ENCODE measurements around the gene MTUS2.

The MTUS2 gene

DNA sequence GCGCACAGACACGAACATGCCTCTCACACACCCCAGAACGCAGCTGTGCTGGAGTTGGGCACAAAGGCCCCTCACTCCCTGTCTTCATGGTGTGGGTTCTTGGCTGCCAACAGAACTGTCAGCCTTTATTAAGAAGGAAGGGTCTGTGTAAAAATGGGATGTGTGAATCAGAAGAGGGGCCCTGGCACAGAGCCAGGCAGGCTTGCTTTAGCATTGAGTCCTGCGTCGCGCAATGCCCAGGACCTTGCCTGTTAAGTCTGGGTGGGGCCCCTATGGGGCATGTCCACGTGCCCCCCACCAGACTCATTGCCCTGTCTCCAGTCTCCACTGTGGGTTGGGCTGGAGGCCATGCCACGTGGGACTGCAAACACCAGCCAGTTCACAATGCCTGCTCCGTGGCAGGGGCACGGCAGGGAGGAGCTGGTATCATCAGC is 690.5 kb downstream of the MTUS2 start:
- no peak for DNase-seq
- H3K4me1 ChIP-seq (ENCODE audit: insufficient read depth, low read length): no peaks in the 10 kb centered on the region

DNA sequence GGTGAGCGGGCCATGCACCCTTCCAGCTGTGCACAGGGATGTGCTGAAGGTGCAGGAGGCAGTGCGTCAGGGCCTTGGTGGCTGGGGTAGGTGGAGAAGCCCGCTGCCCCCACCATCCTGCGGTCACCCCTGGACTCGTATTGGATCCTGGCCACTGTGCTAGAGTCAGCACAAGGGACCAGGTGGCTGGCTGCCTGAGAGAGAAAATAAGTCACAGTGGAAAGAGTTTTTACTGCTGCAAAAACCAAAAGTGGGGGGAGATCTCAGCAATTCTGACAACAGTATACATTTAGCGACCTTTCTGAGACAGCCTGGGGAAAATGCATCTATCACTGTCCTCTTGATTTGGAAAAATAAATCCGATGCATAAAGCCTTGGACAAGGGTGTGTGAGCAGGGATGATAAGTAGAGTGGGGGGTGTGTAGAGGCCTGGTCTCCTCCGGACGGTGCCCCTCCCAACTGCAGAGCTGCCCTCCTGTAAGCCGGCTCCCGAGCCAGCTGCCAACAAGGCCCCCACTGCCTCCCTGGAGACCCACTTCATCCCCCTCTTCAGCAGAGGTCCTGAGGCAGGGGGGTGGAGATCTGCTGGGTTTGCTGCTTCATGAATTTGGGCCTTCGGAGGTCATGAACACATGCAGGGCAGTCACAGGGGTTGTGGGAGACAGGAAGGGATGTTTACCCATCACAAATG is 691.1 kb downstream of the MTUS2 start:
- H3K27ac ChIP-seq (ENCODE audit: low read length): no peak overlapping the region
- H3K4me2 ChIP-seq (ENCODE audit: insufficient read depth, low read length): no peak overlapping the region
- DNase-seq (no peak), ATAC-seq (ENCODE audit: insufficient read depth, low read depth) (no peak)
- no peaks in the 10 kb centered on the region for H3K27me3 ChIP-seq (ENCODE audit: insufficient read depth, low read length, poor library complexity)
- no peaks in the 10 kb centered on the region for H3K79me2 ChIP-seq (ENCODE audit: insufficient read depth, low read length)
- H3K4me3 ChIP-seq (ENCODE audit: low read depth in 1 of 2, low read length in 2 of 2): no peak overlapping the region
- peaks cover 75% of the 10 kb centered on the region for H3K36me3 ChIP-seq (ENCODE audit: insufficient read depth, low read length)
- no peaks in the 10 kb centered on the region for H3K9me3 ChIP-seq (ENCODE audit: insufficient read depth, low read length, severe bottlenecking)
- no peaks in the 10 kb centered on the region for H3K4me1 ChIP-seq (ENCODE audit: insufficient read depth, low read length)
- no peak for TF ChIP-seq EZH2 (IDR thresholded peaks at IDR 0.05; ENCODE audit: borderline replicate concordance, low read depth, low read length, severe bottlenecking)
- TF ChIP-seq, protein P1, sequence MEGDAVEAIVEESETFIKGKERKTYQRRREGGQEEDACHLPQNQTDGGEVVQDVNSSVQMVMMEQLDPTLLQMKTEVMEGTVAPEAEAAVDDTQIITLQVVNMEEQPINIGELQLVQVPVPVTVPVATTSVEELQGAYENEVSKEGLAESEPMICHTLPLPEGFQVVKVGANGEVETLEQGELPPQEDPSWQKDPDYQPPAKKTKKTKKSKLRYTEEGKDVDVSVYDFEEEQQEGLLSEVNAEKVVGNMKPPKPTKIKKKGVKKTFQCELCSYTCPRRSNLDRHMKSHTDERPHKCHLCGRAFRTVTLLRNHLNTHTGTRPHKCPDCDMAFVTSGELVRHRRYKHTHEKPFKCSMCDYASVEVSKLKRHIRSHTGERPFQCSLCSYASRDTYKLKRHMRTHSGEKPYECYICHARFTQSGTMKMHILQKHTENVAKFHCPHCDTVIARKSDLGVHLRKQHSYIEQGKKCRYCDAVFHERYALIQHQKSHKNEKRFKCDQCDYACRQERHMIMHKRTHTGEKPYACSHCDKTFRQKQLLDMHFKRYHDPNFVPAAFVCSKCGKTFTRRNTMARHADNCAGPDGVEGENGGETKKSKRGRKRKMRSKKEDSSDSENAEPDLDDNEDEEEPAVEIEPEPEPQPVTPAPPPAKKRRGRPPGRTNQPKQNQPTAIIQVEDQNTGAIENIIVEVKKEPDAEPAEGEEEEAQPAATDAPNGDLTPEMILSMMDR (IDR thresholded peaks at IDR 0.05; ENCODE audit: borderline replicate concordance, extremely low read depth, low read length, poor library complexity, severe bottlenecking): no peak
- H2AFZ ChIP-seq (ENCODE audit: low read depth, low read length): no peak overlapping the region
- peaks cover 44% of the 10 kb centered on the region for H4K20me1 ChIP-seq (ENCODE audit: insufficient read depth, low read length)
- H3K9ac ChIP-seq (ENCODE audit: low read depth, low read length): no peak overlapping the region

More for the DNA sequence above, 690.5 kb downstream of the MTUS2 start:
- TF ChIP-seq, protein P1 (IDR thresholded peaks at IDR 0.05; ENCODE audit: borderline replicate concordance, extremely low read depth, low read length, poor library complexity, severe bottlenecking): no peak
- TF ChIP-seq EZH2 (IDR thresholded peaks at IDR 0.05; ENCODE audit: borderline replicate concordance, low read depth, low read length, severe bottlenecking): no peak
- peaks cover 69% of the 10 kb centered on the region for H3K36me3 ChIP-seq (ENCODE audit: insufficient read depth, low read length)
- H3K4me2 ChIP-seq (ENCODE audit: insufficient read depth, low read length): no peak overlapping the region
- H4K20me1 ChIP-seq (ENCODE audit: insufficient read depth, low read length): peaks cover 47% of the 10 kb centered on the region
- H3K4me3 ChIP-seq (ENCODE audit: low read depth in 1 of 2, low read length in 2 of 2): no peak overlapping the region
- H2AFZ ChIP-seq (ENCODE audit: low read depth, low read length): no peak overlapping the region
- no peak for ATAC-seq (ENCODE audit: insufficient read depth, low read depth)
- H3K9ac ChIP-seq (ENCODE audit: low read depth, low read length): no peak overlapping the region
- no peaks in the 10 kb centered on the region for H3K79me2 ChIP-seq (ENCODE audit: insufficient read depth, low read length)
- no peak overlapping the region for H3K27ac ChIP-seq (ENCODE audit: low read length)
- H3K9me3 ChIP-seq (ENCODE audit: insufficient read depth, low read length, severe bottlenecking): no peaks in the 10 kb centered on the region
- H3K27me3 ChIP-seq (ENCODE audit: insufficient read depth, low read length, poor library complexity): no peaks in the 10 kb centered on the region

DNA sequence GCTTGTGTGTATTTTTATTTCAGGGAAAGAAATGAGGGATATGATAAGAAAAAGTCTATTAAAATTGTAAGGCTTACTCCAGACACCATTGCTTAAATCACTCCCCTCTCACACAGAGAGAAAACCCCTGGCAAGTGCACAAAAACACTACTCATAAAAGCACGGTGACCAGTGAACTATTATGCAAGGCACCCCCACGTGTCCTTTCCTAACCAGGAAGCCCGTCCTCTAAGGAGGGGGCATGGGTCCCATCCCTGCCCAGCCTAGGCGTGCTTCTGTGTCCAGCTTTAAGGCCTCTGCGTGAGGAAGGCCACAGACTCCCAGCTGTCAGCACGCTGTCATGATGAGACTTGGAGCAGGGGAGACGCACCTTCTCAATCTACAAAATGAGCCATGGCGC is 691.8 kb downstream of the MTUS2 start:
- H3K27ac ChIP-seq (ENCODE audit: low read length): no peak overlapping the region

More for the DNA sequence above, 691.8 kb downstream of the MTUS2 start:
- no peak overlapping the region for H2AFZ ChIP-seq (ENCODE audit: low read depth, low read length)
- H3K4me1 ChIP-seq (ENCODE audit: insufficient read depth, low read length): no peaks in the 10 kb centered on the region
- H3K36me3 ChIP-seq (ENCODE audit: insufficient read depth, low read length): peaks cover 79% of the 10 kb centered on the region
- no peak for TF ChIP-seq EZH2 (IDR thresholded peaks at IDR 0.05; ENCODE audit: borderline replicate concordance, low read depth, low read length, severe bottlenecking)
- no peaks in the 10 kb centered on the region for H3K27me3 ChIP-seq (ENCODE audit: insufficient read depth, low read length, poor library complexity)
- no peaks in the 10 kb centered on the region for H3K79me2 ChIP-seq (ENCODE audit: insufficient read depth, low read length)
- ATAC-seq (ENCODE audit: insufficient read depth, low read depth): no peak
- no peak overlapping the region for H3K9ac ChIP-seq (ENCODE audit: low read depth, low read length)
- H4K20me1 ChIP-seq (ENCODE audit: insufficient read depth, low read length): peaks cover 47% of the 10 kb centered on the region
- no peak overlapping the region for H3K4me3 ChIP-seq (ENCODE audit: low read depth in 1 of 2, low read length in 2 of 2)
- H3K9me3 ChIP-seq (ENCODE audit: insufficient read depth, low read length, severe bottlenecking): no peaks in the 10 kb centered on the region
- no peak overlapping the region for H3K4me2 ChIP-seq (ENCODE audit: insufficient read depth, low read length)
- no peak for DNase-seq

Measured in DND-41 (cell line).